HepG2 (cell line): ENCODE measurements around the gene FOXD2. TPM values are rescaled to one million over a fixed set of nuclear protein-coding genes. Genes with fewer than 3 reads are reported as not detected.

ENCODE experiments used
- ATAC-seq: fragments of 200-7000 bp; cut with Tn5 transposase; 3 replicates; pipeline ENCODE4 v1.9.1; 2020; ENCODE audit warnings: mild to moderate bottlenecking, moderate library complexity
- BruUV-seq: library from RNA; stranded (reverse); fragments of 400-500 nt; replicated peaks from 2 replicates; lab custom pipeline; 2021; lab: Mats Ljungman, UMichigan
- CTCF ChIA-PET: fragments of 300-600 bp; formaldehyde crosslinking; extraction: SDS; loops from one replicate; lab custom pipeline; 2021; ENCODE audit warnings: low total read pairs, inconsistent platforms, low intra/inter-chr PET ratio; lab: Yijun Ruan, JAX
- POLR2A ChIA-PET: fragments of 350-600 bp; sonication (Branson Sonifier 250); formaldehyde crosslinking; loops from one replicate; lab custom pipeline; 2020; ENCODE audit warnings: antibody characterized with exemption, inconsistent platforms; lab: Yijun Ruan, JAX
- DNase-seq: peaks from one replicate; pipeline ENCODE4 v3.0.0-alpha.2; 2015; ENCODE audit warnings: low spot score
- FAIRE-seq: peaks from 3 replicates; lab custom pipeline; 2011; peaks lifted over from hg19 to GRCh38; lab: Jason Lieb, UNC
- H2AFZ ChIP-seq: one replicate; pipeline ENCODE4 v1.6.1; 2011; ENCODE audit warnings: low read length, inconsistent platforms
- H3K27ac ChIP-seq: fragments of 300-600 bp; 3 replicates; pipeline ENCODE4 v1.8.0; 2011; ENCODE audit warnings: mixed run types, mild to moderate bottlenecking, mixed read lengths, low read length, inconsistent platforms; ENCODE audit not compliant: insufficient read depth; ENCODE audit errors: extremely low read length
- H3K27me3 ChIP-seq, 2 experiments: fragments of 200-600 bp in 1 of 2; 2 replicates in 1 of 2; 3 replicates in 1 of 2; pipeline versions ENCODE4 v1.6.0 to v1.8.0; 2011; ENCODE audit warnings: low read length in 2 of 2, mild to moderate bottlenecking in 2 of 2, moderate library complexity in 2 of 2, inconsistent platforms in 1 of 2; ENCODE audit not compliant: insufficient read depth in 2 of 2, control insufficient read depth in 1 of 2
- H3K36me3 ChIP-seq, 2 experiments: fragments of 200-600 bp in 1 of 2; replicated peaks in 1 of 2; 2 replicates in 1 of 2; 3 replicates in 1 of 2; pipeline versions ENCODE4 v1.5.1 to v1.8.0; 2011; ENCODE audit warnings: low read length in 2 of 2, inconsistent platforms in 1 of 2; ENCODE audit not compliant: insufficient read depth in 2 of 2, control insufficient read depth in 1 of 2
- H3K4me1 ChIP-seq: 2 replicates; pipeline ENCODE4 v1.5.1; 2012; ENCODE audit warnings: low read length, inconsistent platforms; ENCODE audit not compliant: insufficient read depth
- H3K4me2 ChIP-seq: 2 replicates; pipeline ENCODE4 v1.6.0; 2011; ENCODE audit warnings: low read depth, low read length, inconsistent platforms
- H3K4me3 ChIP-seq, 3 experiments: fragments of 200-600 bp in 1 of 3; sonication (generic), shearing (Covaris generic) in 1 of 3; replicated peaks in 1 of 3; 2 replicates each; pipeline ENCODE4 v1.5.1; 2011 to 2016; ENCODE audit warnings: low read length in 3 of 3, inconsistent platforms in 2 of 3, low read depth in 2 of 3, mild to moderate bottlenecking in 2 of 3, control low read depth in 1 of 3, mixed read lengths in 1 of 3; ENCODE audit not compliant: insufficient read depth in 1 of 3
- H3K79me2 ChIP-seq: one replicate; pipeline ENCODE4 v1.6.1; 2011; ENCODE audit warnings: low read length, inconsistent platforms; ENCODE audit not compliant: insufficient read depth
- H3K9ac ChIP-seq: 2 replicates; pipeline ENCODE4 v1.6.0; 2011; ENCODE audit warnings: mild to moderate bottlenecking, low read depth, low read length, inconsistent platforms; ENCODE audit not compliant: insufficient read depth
- H3K9me3 ChIP-seq: 2 replicates; pipeline ENCODE4 v1.5.1; 2012; ENCODE audit warnings: mild to moderate bottlenecking, low read length
- H4K20me1 ChIP-seq: 2 replicates; pipeline ENCODE4 v1.6.0; 2011; ENCODE audit warnings: inconsistent platforms, mild to moderate bottlenecking, low read length, moderate library complexity; ENCODE audit not compliant: insufficient read depth
- CREM ChIP-seq, 2 experiments: sonication (generic) in 1 of 2; formaldehyde crosslinking in 1 of 2; IDR thresholded peaks; 2 replicates each; pipeline versions ENCODE4 v1.4.0 to v1.6.1; 2016 to 2020; ENCODE audit warnings: antibody characterized with exemption in 1 of 2, mild to moderate bottlenecking in 1 of 2, missing genetic modification reagents in 1 of 2
- CTCF ChIP-seq: sonication (generic); formaldehyde crosslinking; IDR thresholded peaks from 2 replicates; pipeline ENCODE4 v1.5.0; 2020; ENCODE audit warnings: mild to moderate bottlenecking, missing genetic modification reagents, moderate library complexity
- EZH2 ChIP-seq: conservative IDR thresholded peaks from 2 replicates; pipeline ENCODE4 v1.6.1; 2012; ENCODE audit warnings: mild to moderate bottlenecking, low read depth, low read length, moderate library complexity
- KDM2A ChIP-seq: sonication (generic); formaldehyde crosslinking; IDR thresholded peaks from 2 replicates; pipeline ENCODE4 v1.4.0; 2020; ENCODE audit warnings: low read depth, missing genetic modification reagents, borderline replicate concordance
- NR2F2 ChIP-seq: IDR thresholded peaks from 2 replicates; pipeline ENCODE4 v1.6.1; 2012; ENCODE audit warnings: low read depth, inconsistent platforms, borderline replicate concordance
- RAD21 ChIP-seq: fragments of 450-650 bp; formaldehyde crosslinking; IDR thresholded peaks from 2 replicates; pipeline ENCODE4 v1.5.0; 2020; ENCODE audit warnings: mild to moderate bottlenecking
- RXRA ChIP-seq: sonication (generic); formaldehyde crosslinking; IDR thresholded peaks from 2 replicates; pipeline ENCODE4 v1.5.1; 2020; ENCODE audit warnings: missing genetic modification reagents
- SMC3 ChIP-seq: IDR thresholded peaks from 2 replicates; pipeline ENCODE4 v1.6.1; 2011; ENCODE audit warnings: low read length, improper control_type of control experiment
- STAG1 ChIP-seq: sonication (generic); formaldehyde crosslinking; IDR thresholded peaks from 2 replicates; pipeline ENCODE4 v1.4.0; 2020; ENCODE audit warnings: missing genetic modification reagents
- XRCC5 ChIP-seq: fragments of 200-400 bp; formaldehyde crosslinking; optimal IDR thresholded peaks from 2 replicates; pipeline ENCODE3; 2017; ENCODE audit warnings: mild to moderate bottlenecking, low read length
- ZNF256 ChIP-seq: sonication (generic); formaldehyde crosslinking; conservative IDR thresholded peaks from 2 replicates; pipeline ENCODE4 v1.4.0; 2020; ENCODE audit warnings: missing genetic modification reagents
- ZNF441 ChIP-seq: sonication (generic); formaldehyde crosslinking; IDR thresholded peaks from 2 replicates; pipeline ENCODE4 v1.7.0; 2021; ENCODE audit warnings: missing genetic modification reagents, borderline replicate concordance
- ZNF572 ChIP-seq: sonication (generic); formaldehyde crosslinking; IDR thresholded peaks from 2 replicates; pipeline ENCODE4 v1.5.1; 2020; ENCODE audit warnings: mild to moderate bottlenecking, missing genetic modification reagents
- ZNF788 ChIP-seq: sonication (generic); formaldehyde crosslinking; IDR thresholded peaks from 2 replicates; pipeline ENCODE4 v1.5.0; 2020; ENCODE audit warnings: mild to moderate bottlenecking, missing genetic modification reagents, borderline replicate concordance
- ZNF850 ChIP-seq: sonication (generic); formaldehyde crosslinking; conservative IDR thresholded peaks from 2 replicates; pipeline ENCODE4 v1.9.0; 2021; ENCODE audit warnings: mild to moderate bottlenecking, missing genetic modification reagents
- WGBS: methylation state at CpG from one replicate; pipeline ENCODE4 v1.1.6; 2017; ENCODE audit warnings: low lambda C conversion rate; 5-methylcytosine and 5-hydroxymethylcytosine counted together
- in situ Hi-C: cut with HindIII; loops from 2 replicates; pipeline ENCODE4 v1.10.0; 2017; ENCODE audit warnings: low pct_unique_long_range_greater_than_20kb; ENCODE audit not compliant: extremely low pct_ligation_motif_present
- intact Hi-C: fragments of 100-400 bp; cut with micrococcal nuclease; formaldehyde crosslinking; loops from one replicate; pipeline ENCODE4 v1.10.0; 2022; ENCODE audit not compliant: unreplicated experiment
- polyA plus RNA-seq, 8 experiments: library from polyadenylated mRNA; depleted of rRNA in 3 of 8; stranded (reverse) in 7 of 8; unstranded in 1 of 8; fragments of >200 nt; fragmentation: Illumina TruSeq in 4 of 8; extraction: Trizol in 4 of 8; gene quantifications; 2 replicates each; pipeline versions ENCODE4 v1.2.1 to v1.2.3, GENCODE V29; 2011 to 2016; ENCODE audit warnings: low read depth in 4 of 8, missing spikeins in 1 of 8, mixed read lengths in 1 of 8; ENCODE audit not compliant: insufficient read depth in 1 of 8
- total RNA-seq, 5 experiments: library from RNA; depleted of rRNA; stranded (reverse); fragments of >200 nt; fragmentation: Illumina TruSeq; extraction: Trizol; gene quantifications; 2 replicates each; pipeline ENCODE4 v1.2.3, GENCODE V29; 2016; ENCODE audit warnings: low read depth in 1 of 5
- TF ChIP-seq, protein P1 (sequence below): sonication (generic); formaldehyde crosslinking; IDR thresholded peaks from 2 replicates; pipeline ENCODE4 v1.5.1; 2020; ENCODE audit warnings: mild to moderate bottlenecking, missing genetic modification reagents, moderate library complexity

FOXD2 gene
- total and polyA plus RNA-seq, 2 of the 13 experiments (the other 11 are each of a cell fraction or from before 2014, with no cell fraction given) = 0.01 to 0.09 TPM

GRCh38 chr1:47449822-47450552 is 12.1 kb downstream of the FOXD2 start:
- H3K27me3 ChIP-seq = peaks cover 10 to 78% of the 10 kb centered on the region in 2 experiments; a peak in 4 of 5 replicates
- no peak overlapping the region for H3K4me3 ChIP-seq
- H3K9me3 ChIP-seq = no peaks in the 10 kb centered on the region
- no peaks in the 10 kb centered on the region for H3K4me1 ChIP-seq
- H3K27ac ChIP-seq = no peak overlapping the region
- ATAC-seq (peak; percentile 94), FAIRE-seq (no peak), DNase-seq (peak; percentile 25)
- no TSS peak for BruUV-seq
- whole genome bisulfite sequencing = 29% methylated on average over 16 of the region's 36 CpGs
- CTCF ChIA-PET = interaction anchor here (1.2 kb wide), 1 partner anchor 261 kb away, joined by 5 read pairs; no protein-coding TSS in a partner anchor
- no peaks in the 10 kb centered on the region for H3K36me3 ChIP-seq
- in situ Hi-C loops = loop anchor here (5.0 kb wide), 1 partner anchor 262 kb away; no protein-coding TSS in a partner anchor
- peaks cover 4% of the 10 kb centered on the region; the same call in 1 of the 2 replicates for H4K20me1 ChIP-seq
- no peak overlapping the region for H2AFZ ChIP-seq
- H3K4me2 ChIP-seq = no peak overlapping the region
- no peak overlapping the region for H3K9ac ChIP-seq
- intact Hi-C loops = loop anchor here (1.0 to 5.0 kb wide), 2 partner anchors 260 to 277 kb away; no protein-coding TSS in a partner anchor
- no peaks in the 10 kb centered on the region for H3K79me2 ChIP-seq
- POLR2A ChIA-PET = no interaction called here
- TF ChIP-seq SMC3 (0 out of 2 replicates have a peak, but pooled peaks have one; percentile 15), ZNF850 (CRISPR knock-in tag) (no peak), RXRA (CRISPR knock-in tag) (no peak), ZNF572 (CRISPR knock-in tag) (0 out of 2 replicates have a peak, but pooled peaks have one; percentile 25), ZNF256 (CRISPR knock-in tag) (no peak), KDM2A (CRISPR knock-in tag) (peak; percentile 35; the same call in 1 of the 2 replicates), ZNF441 (CRISPR knock-in tag) (peak; percentile 58; the same call in 1 of the 2 replicates), CREM (IDR thresholded peaks at IDR 0.05) (no peak), CREM (CRISPR knock-in tag; IDR thresholded peaks at IDR 0.05) (no peak), ZNF788 (CRISPR knock-in tag) (0 out of 2 replicates have a peak, but pooled peaks have one; percentile 20), CTCF (peak; percentile 79), EZH2 (no peak), RAD21 (CRISPR knock-in tag) (peak; percentile 77), NR2F2 (no peak), STAG1 (CRISPR knock-in tag) (peak; percentile 77), XRCC5 (peak; percentile 39)
- TF ChIP-seq, protein P1, sequence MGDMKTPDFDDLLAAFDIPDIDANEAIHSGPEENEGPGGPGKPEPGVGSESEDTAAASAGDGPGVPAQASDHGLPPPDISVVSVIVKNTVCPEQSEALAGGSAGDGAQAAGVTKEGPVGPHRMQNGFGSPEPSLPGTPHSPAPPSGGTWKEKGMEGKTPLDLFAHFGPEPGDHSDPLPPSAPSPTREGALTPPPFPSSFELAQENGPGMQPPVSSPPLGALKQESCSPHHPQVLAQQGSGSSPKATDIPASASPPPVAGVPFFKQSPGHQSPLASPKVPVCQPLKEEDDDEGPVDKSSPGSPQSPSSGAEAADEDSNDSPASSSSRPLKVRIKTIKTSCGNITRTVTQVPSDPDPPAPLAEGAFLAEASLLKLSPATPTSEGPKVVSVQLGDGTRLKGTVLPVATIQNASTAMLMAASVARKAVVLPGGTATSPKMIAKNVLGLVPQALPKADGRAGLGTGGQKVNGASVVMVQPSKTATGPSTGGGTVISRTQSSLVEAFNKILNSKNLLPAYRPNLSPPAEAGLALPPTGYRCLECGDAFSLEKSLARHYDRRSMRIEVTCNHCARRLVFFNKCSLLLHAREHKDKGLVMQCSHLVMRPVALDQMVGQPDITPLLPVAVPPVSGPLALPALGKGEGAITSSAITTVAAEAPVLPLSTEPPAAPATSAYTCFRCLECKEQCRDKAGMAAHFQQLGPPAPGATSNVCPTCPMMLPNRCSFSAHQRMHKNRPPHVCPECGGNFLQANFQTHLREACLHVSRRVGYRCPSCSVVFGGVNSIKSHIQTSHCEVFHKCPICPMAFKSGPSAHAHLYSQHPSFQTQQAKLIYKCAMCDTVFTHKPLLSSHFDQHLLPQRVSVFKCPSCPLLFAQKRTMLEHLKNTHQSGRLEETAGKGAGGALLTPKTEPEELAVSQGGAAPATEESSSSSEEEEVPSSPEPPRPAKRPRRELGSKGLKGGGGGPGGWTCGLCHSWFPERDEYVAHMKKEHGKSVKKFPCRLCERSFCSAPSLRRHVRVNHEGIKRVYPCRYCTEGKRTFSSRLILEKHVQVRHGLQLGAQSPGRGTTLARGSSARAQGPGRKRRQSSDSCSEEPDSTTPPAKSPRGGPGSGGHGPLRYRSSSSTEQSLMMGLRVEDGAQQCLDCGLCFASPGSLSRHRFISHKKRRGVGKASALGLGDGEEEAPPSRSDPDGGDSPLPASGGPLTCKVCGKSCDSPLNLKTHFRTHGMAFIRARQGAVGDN (CRISPR knock-in tag) = peak; percentile 31; the same call in 1 of the 2 replicates
